HG02588 (cell line): ENCODE measurements around the gene TSPAN11.

ENCODE experiments used
- ATAC-seq: cut with Tn5 transposase; IDR thresholded peaks from one replicate; pipeline ENCODE4 v1.9.1; 2021; ENCODE audit warnings: mild to moderate bottlenecking, moderate library complexity; ENCODE audit not compliant: unreplicated experiment

TSPAN11 gene

GRCh38 chr12:30910038-30910350 lies 16.6 kb upstream of the TSPAN11 start:
- ATAC-seq = no peak

- no peak for ATAC-seq
Measured at GRCh38 chr12:30911207-30911606, 15.3 kb upstream of the TSPAN11 start.

- peak; percentile 57 for ATAC-seq
Measured at GRCh38 chr12:30913323-30913722, 13.2 kb upstream of the TSPAN11 start.

- ATAC-seq = no peak
Measured at GRCh38 chr12:30914986-30915591, 11.5 kb upstream of the TSPAN11 start.

- ATAC-seq = no peak
Measured at GRCh38 chr12:30923057-30923456, 3.5 kb upstream of the TSPAN11 start.

GRCh38 chr12:30925607-30926242 lies 823 bp upstream of the TSPAN11 start:
- ATAC-seq = no peak

GRCh38 chr12:30927222-30927611 lies 669 bp downstream of the TSPAN11 start:
- ATAC-seq = no peak

- no peak for ATAC-seq
Measured at GRCh38 chr12:30928356-30929244, 2.1 kb downstream of the TSPAN11 start.

- no peak for ATAC-seq
Measured at GRCh38 chr12:30930238-30930637, 3.7 kb downstream of the TSPAN11 start.

GRCh38 chr12:30930641-30931040 lies 4.1 kb downstream of the TSPAN11 start:
- no peak for ATAC-seq

GRCh38 chr12:30932881-30933280 lies 6.3 kb downstream of the TSPAN11 start:
- ATAC-seq = no peak

- ATAC-seq = no peak
Measured at GRCh38 chr12:30934811-30935210, 8.3 kb downstream of the TSPAN11 start.

- ATAC-seq = no peak
Measured at GRCh38 chr12:30936036-30936435, 9.5 kb downstream of the TSPAN11 start.

- no peak for ATAC-seq
Measured at GRCh38 chr12:30939234-30939633, 12.7 kb downstream of the TSPAN11 start.

GRCh38 chr12:30942486-30942885 lies 15.9 kb downstream of the TSPAN11 start:
- no peak for ATAC-seq

- ATAC-seq = no peak
Measured at GRCh38 chr12:30942936-30943335, 16.4 kb downstream of the TSPAN11 start.

GRCh38 chr12:30945443-30946164 lies 19.1 kb downstream of the TSPAN11 start:
- ATAC-seq = no peak

GRCh38 chr12:30952015-30952414 lies 25.5 kb downstream of the TSPAN11 start:
- ATAC-seq = no peak

- ATAC-seq = no peak
Measured at GRCh38 chr12:30953257-30953656, 26.7 kb downstream of the TSPAN11 start.

GRCh38 chr12:30953951-30954751 lies 27.6 kb downstream of the TSPAN11 start:
- ATAC-seq = no peak

GRCh38 chr12:30955214-30955613 lies 28.7 kb downstream of the TSPAN11 start:
- no peak for ATAC-seq
